ENCODE data around the gene TNIP1.

TNIP1 gene

GRCh38 chr5:151093476-151093889, 12.6 kb upstream of the TNIP1 start:
- peaks cover 53% of the 10 kb centered on the region for H3K4me1 ChIP-seq
- peak overlapping the region; percentile 65 for H2AFZ ChIP-seq
- H3K9ac ChIP-seq, result no peak overlapping the region
- no peak overlapping the region for H3K4me3 ChIP-seq (ENCODE audit: low read depth, low read length)
- TF ChIP-seq CTCF (IDR thresholded peaks at IDR 0.05), result no peak
- peak overlapping the region; percentile 92 for H3K27ac ChIP-seq
- no peaks in the 10 kb centered on the region for H3K27me3 ChIP-seq (ENCODE audit: control insufficient read depth, insufficient read depth, low read length)
- no peaks in the 10 kb centered on the region for H3K9me3 ChIP-seq (ENCODE audit: control insufficient read depth, low read length)
- no peaks in the 10 kb centered on the region for H3K36me3 ChIP-seq (ENCODE audit: control insufficient read depth, insufficient read depth, low read length)
- H3K79me2 ChIP-seq, result peaks cover 2% of the 10 kb centered on the region
- peak overlapping the region; percentile 57 for H3K4me2 ChIP-seq (ENCODE audit: low read length)

- Histone ChIP-seq H3K4me3 (ENCODE audit: low read depth, low read length) (no peak overlapping the region), H3K79me2 (peaks cover 2% of the 10 kb centered on the region), H3K4me1 (peaks cover 46% of the 10 kb centered on the region), H2AFZ (no peak overlapping the region), H3K36me3 (ENCODE audit: control insufficient read depth, insufficient read depth, low read length) (no peaks in the 10 kb centered on the region), H3K9me3 (ENCODE audit: control insufficient read depth, low read length) (no peaks in the 10 kb centered on the region), H3K4me2 (ENCODE audit: low read length) (no peak overlapping the region), H3K27ac (peak overlapping the region; percentile 92), H3K9ac (no peak overlapping the region), H3K27me3 (ENCODE audit: control insufficient read depth, insufficient read depth, low read length) (no peaks in the 10 kb centered on the region)
- no peak for TF ChIP-seq CTCF (IDR thresholded peaks at IDR 0.05)
Observed at GRCh38 chr5:151092762-151093161, 11.9 kb upstream of the TNIP1 start.

GRCh38 chr5:151089726-151090125, 8.9 kb upstream of the TNIP1 start:
- peaks cover 36% of the 10 kb centered on the region for H3K4me1 ChIP-seq
- H3K79me2 ChIP-seq, result peaks cover 2% of the 10 kb centered on the region
- TF ChIP-seq CTCF (IDR thresholded peaks at IDR 0.05), result no peak
- H3K27me3 ChIP-seq (ENCODE audit: control insufficient read depth, insufficient read depth, low read length), result no peaks in the 10 kb centered on the region
- H3K4me2 ChIP-seq (ENCODE audit: low read length), result peak overlapping the region; percentile 15
- peak overlapping the region; percentile 47 for H2AFZ ChIP-seq
- peak overlapping the region; percentile 52 for H3K27ac ChIP-seq
- H3K36me3 ChIP-seq (ENCODE audit: control insufficient read depth, insufficient read depth, low read length), result no peaks in the 10 kb centered on the region
- H3K9me3 ChIP-seq (ENCODE audit: control insufficient read depth, low read length), result no peaks in the 10 kb centered on the region
- H3K9ac ChIP-seq, result no peak overlapping the region
- H3K4me3 ChIP-seq (ENCODE audit: low read depth, low read length), result peak overlapping the region; percentile 13

GRCh38 chr5:151088986-151089385, 8.2 kb upstream of the TNIP1 start:
- H3K79me2 ChIP-seq, result peaks cover 2% of the 10 kb centered on the region
- H3K27me3 ChIP-seq (ENCODE audit: control insufficient read depth, insufficient read depth, low read length), result no peaks in the 10 kb centered on the region
- no peaks in the 10 kb centered on the region for H3K9me3 ChIP-seq (ENCODE audit: control insufficient read depth, low read length)
- H3K4me3 ChIP-seq (ENCODE audit: low read depth, low read length), result no peak overlapping the region
- peak overlapping the region; percentile 52 for H3K27ac ChIP-seq
- no peaks in the 10 kb centered on the region for H3K36me3 ChIP-seq (ENCODE audit: control insufficient read depth, insufficient read depth, low read length)
- no peak for TF ChIP-seq CTCF (IDR thresholded peaks at IDR 0.05)
- peaks cover 29% of the 10 kb centered on the region for H3K4me1 ChIP-seq
- peak overlapping the region; percentile 15 for H3K4me2 ChIP-seq (ENCODE audit: low read length)
- H3K9ac ChIP-seq, result no peak overlapping the region
- H2AFZ ChIP-seq, result no peak overlapping the region

- Histone ChIP-seq H3K9me3 (ENCODE audit: control insufficient read depth, low read length) (no peaks in the 10 kb centered on the region), H3K27ac (no peak overlapping the region), H3K4me2 (ENCODE audit: low read length) (no peak overlapping the region), H3K9ac (no peak overlapping the region), H3K4me1 (peaks cover 20% of the 10 kb centered on the region), H2AFZ (no peak overlapping the region), H3K4me3 (ENCODE audit: low read depth, low read length) (no peak overlapping the region), H3K27me3 (ENCODE audit: control insufficient read depth, insufficient read depth, low read length) (no peaks in the 10 kb centered on the region), H3K36me3 (ENCODE audit: control insufficient read depth, insufficient read depth, low read length) (no peaks in the 10 kb centered on the region), H3K79me2 (peaks cover 8% of the 10 kb centered on the region)
- no peak for TF ChIP-seq CTCF (IDR thresholded peaks at IDR 0.05)
Observed at GRCh38 chr5:151087486-151087885, 6.7 kb upstream of the TNIP1 start.

Data from parathyroid adenoma (tissue), 2 donors.